GM12878 (cell line): ENCODE measurements around the gene LDLRAD4.

Experiments used
- EP300 ChIP-seq, 2 experiments: fragments of 150-350 bp in 1 of 2; IDR thresholded peaks; 2 replicates each; pipeline ENCODE4 v1.6.1; 2011 to 2012; ENCODE audit warnings: low read depth in 2 of 2, low read length in 2 of 2, borderline replicate concordance in 1 of 2, improper control_type of control experiment in 1 of 2, inconsistent platforms in 1 of 2; ENCODE audit not compliant: control insufficient read depth in 1 of 2
- EZH2 ChIP-seq: IDR thresholded peaks from 2 replicates; pipeline ENCODE4 v1.6.1; 2012; ENCODE audit warnings: low read depth, mild to moderate bottlenecking, control low read depth, inconsistent platforms, low read length, borderline replicate concordance; ENCODE audit not compliant: control insufficient read depth
- FOXM1 ChIP-seq: IDR thresholded peaks from 2 replicates; pipeline ENCODE4 v1.6.1; 2012; ENCODE audit warnings: low read depth, mild to moderate bottlenecking, inconsistent platforms, low read length, moderate library complexity
- GABPA ChIP-seq: IDR thresholded peaks from 2 replicates; pipeline ENCODE4 v1.6.1; 2014; ENCODE audit warnings: antibody characterized with exemption, low read depth, mild to moderate bottlenecking, inconsistent platforms
- HCFC1 ChIP-seq: fragments of 150-350 bp; IDR thresholded peaks from 2 replicates; pipeline ENCODE4 v1.6.1; 2014; ENCODE audit warnings: low read length
- MXI1 ChIP-seq: fragments of 150-350 bp; IDR thresholded peaks from 2 replicates; pipeline ENCODE4 v1.6.1; 2011; ENCODE audit warnings: low read depth, mild to moderate bottlenecking, inconsistent platforms, low read length, improper control_type of control experiment
- NFYB ChIP-seq: IDR thresholded peaks from 2 replicates; pipeline ENCODE4 v1.6.1; 2011; ENCODE audit warnings: low read depth, mild to moderate bottlenecking, low read length, improper control_type of control experiment, moderate library complexity; ENCODE audit not compliant: insufficient read depth
- POLR2A ChIP-seq: IDR thresholded peaks from 2 replicates; pipeline ENCODE4 v1.6.1; 2011; ENCODE audit warnings: low read depth, mild to moderate bottlenecking, low read length
- POLR2AphosphoS5 ChIP-seq: IDR thresholded peaks from 2 replicates; pipeline ENCODE4 v1.6.1; 2011; ENCODE audit warnings: mild to moderate bottlenecking, low read length, inconsistent platforms
- RAD21 ChIP-seq: IDR thresholded peaks from 2 replicates; pipeline ENCODE4 v1.6.1; 2011; ENCODE audit warnings: mild to moderate bottlenecking, low read depth, low read length, moderate library complexity; ENCODE audit not compliant: insufficient read depth
- SUZ12 ChIP-seq: fragments of 200-600 bp; sonication (generic); IDR thresholded peaks from one replicate; pipeline ENCODE4 v1.6.1; 2018; ENCODE audit warnings: antibody characterized with exemption, mild to moderate bottlenecking; ENCODE audit not compliant: unreplicated experiment
- WRNIP1 ChIP-seq: IDR thresholded peaks from 2 replicates; pipeline ENCODE4 v1.6.1; 2011; ENCODE audit warnings: low read depth, low read length, improper control_type of control experiment, borderline replicate concordance
- TF ChIP-seq, protein P1 (sequence below): IDR thresholded peaks from 2 replicates; pipeline ENCODE4 v1.6.1; 2011; ENCODE audit warnings: borderline replicate concordance, low read depth, mild to moderate bottlenecking, moderate library complexity, mixed read lengths, low read length; ENCODE audit not compliant: insufficient read depth; ENCODE audit errors: extremely low read length
- TF ChIP-seq, protein P2 (sequence below): fragments of 150-350 bp; IDR thresholded peaks from 2 replicates; pipeline ENCODE4 v1.6.1; 2016; ENCODE audit warnings: low read depth, low read length

DNA sequence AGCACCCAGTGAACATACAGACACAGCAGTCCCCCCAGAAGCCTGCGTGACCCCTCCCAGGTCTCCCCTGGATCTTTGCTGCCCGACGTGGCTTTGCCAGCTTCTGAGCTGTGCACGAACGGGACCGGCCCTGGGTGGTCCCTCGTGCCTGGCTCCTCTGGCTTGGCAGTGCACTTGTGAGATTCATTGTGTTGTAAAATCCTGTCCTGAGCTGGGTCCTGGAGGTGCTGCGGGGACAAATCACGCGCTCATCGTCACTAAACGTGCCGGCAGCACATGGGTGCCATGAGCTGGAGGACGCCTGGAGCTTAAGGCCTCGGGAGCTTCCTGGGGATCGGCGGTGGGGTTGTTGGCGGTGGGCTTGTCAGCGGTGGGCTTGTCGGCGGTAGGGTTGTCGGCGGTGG lies 402.9 kb downstream of the LDLRAD4 start:
- TF ChIP-seq EZH2 (no peak), POLR2A (no peak; the same call in 1 of the 2 replicates), HCFC1 (no peak), WRNIP1 (no peak), POLR2AphosphoS5 (no peak), NFYB (no peak), EP300 (IDR thresholded peaks at IDR 0.05; ENCODE audit: borderline replicate concordance in 1 of 2, control insufficient read depth in 1 of 2, low read depth in 2 of 2, low read length in 2 of 2) (no peak), RAD21 (no peak), FOXM1 (no peak), SUZ12 (no peak), GABPA (no peak), MXI1 (no peak)
- TF ChIP-seq, protein P1, sequence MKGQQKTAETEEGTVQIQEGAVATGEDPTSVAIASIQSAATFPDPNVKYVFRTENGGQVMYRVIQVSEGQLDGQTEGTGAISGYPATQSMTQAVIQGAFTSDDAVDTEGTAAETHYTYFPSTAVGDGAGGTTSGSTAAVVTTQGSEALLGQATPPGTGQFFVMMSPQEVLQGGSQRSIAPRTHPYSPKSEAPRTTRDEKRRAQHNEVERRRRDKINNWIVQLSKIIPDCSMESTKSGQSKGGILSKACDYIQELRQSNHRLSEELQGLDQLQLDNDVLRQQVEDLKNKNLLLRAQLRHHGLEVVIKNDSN, result no peak
- TF ChIP-seq, protein P2, sequence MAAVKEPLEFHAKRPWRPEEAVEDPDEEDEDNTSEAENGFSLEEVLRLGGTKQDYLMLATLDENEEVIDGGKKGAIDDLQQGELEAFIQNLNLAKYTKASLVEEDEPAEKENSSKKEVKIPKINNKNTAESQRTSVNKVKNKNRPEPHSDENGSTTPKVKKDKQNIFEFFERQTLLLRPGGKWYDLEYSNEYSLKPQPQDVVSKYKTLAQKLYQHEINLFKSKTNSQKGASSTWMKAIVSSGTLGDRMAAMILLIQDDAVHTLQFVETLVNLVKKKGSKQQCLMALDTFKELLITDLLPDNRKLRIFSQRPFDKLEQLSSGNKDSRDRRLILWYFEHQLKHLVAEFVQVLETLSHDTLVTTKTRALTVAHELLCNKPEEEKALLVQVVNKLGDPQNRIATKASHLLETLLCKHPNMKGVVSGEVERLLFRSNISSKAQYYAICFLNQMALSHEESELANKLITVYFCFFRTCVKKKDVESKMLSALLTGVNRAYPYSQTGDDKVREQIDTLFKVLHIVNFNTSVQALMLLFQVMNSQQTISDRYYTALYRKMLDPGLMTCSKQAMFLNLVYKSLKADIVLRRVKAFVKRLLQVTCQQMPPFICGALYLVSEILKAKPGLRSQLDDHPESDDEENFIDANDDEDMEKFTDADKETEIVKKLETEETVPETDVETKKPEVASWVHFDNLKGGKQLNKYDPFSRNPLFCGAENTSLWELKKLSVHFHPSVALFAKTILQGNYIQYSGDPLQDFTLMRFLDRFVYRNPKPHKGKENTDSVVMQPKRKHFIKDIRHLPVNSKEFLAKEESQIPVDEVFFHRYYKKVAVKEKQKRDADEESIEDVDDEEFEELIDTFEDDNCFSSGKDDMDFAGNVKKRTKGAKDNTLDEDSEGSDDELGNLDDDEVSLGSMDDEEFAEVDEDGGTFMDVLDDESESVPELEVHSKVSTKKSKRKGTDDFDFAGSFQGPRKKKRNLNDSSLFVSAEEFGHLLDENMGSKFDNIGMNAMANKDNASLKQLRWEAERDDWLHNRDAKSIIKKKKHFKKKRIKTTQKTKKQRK, result no peak
